HG03025 (cell line): ENCODE measurements around the gene PLK4.
"Not testable (repeated sequence)": the region's sequence is repeated elsewhere in the genome, so short reads cannot be mapped to it uniquely, and the experiment has no call there.

Source experiments
- ATAC-seq: cut with Tn5 transposase; IDR thresholded peaks from one replicate; pipeline ENCODE4 v1.9.1; 2021; ENCODE audit warnings: mild to moderate bottlenecking, moderate library complexity; ENCODE audit not compliant: unreplicated experiment, low FRiP score

The PLK4 gene

DNA sequence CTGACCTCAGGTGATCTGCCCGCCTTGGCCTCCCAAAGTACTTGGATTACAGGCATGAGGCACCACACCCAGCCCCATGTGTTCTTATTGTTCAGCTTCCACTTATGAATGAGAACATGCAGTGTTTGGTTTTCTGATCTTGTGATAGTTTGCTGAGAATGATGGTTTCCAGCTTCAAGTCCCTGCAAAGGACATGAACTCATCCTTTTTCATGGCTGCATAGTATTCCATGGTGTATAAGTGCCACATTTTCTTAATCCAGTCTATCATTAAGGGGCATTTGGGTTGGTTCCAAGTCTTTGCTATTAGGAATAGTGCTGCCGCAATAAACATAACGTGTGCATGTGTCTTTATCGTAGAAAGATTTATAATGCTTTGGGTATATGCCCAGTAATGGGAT lies 19.0 kb downstream of the PLK4 start:
- ATAC-seq = not testable (repeated sequence)

- no peak for ATAC-seq
These were observed 24.3 kb downstream of the PLK4 start for GRCh38 chr4:127905029-127905428.

- no peak for ATAC-seq
These were observed 35.8 kb downstream of the PLK4 start for GRCh38 chr4:127916512-127916911.

DNA sequence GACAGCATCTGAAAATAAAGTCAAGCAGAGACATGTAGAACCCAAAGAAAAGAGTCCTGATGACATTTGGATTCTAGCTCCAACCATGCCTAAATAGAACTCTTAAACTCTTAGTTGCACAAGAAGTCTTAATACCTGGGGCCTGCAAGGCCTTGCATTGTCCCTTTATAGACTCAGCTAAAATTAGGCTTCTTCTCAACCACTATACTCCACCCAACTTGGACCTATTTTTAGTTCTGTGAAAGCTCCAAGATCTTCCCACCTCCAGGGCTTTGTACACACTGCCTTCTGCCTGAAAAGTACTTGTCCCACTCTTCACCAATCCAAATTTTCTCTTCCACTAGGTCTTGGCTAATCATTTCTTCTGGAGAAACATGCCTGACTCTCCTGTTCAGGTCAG lies 36.5 kb downstream of the PLK4 start:
- ATAC-seq = no peak

GRCh38 chr4:127920521-127920920 lies 39.8 kb downstream of the PLK4 start:
- ATAC-seq = no peak

DNA sequence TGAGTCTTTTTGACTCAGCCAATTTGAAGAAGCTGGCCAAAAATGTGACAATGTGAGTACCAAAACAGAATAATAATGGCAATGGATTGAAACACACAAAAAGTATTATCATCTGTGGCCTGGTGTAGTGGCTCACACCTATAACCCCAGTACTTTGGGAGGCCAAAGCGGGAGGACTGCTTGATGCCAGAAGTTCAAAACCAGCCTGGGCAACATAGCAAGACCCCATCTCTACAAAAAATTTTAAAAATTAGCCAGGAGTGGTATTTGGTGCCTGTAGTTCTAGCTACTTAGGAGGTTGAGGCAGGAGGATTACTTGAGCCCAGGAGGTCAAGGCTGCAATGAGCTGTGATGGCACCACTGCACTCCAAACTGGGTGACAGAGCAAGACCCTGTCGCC lies 41.5 kb downstream of the PLK4 start:
- ATAC-seq = no peak

- ATAC-seq = not testable (repeated sequence)
These were observed 45.0 kb downstream of the PLK4 start for GRCh38 chr4:127925720-127926119.

DNA sequence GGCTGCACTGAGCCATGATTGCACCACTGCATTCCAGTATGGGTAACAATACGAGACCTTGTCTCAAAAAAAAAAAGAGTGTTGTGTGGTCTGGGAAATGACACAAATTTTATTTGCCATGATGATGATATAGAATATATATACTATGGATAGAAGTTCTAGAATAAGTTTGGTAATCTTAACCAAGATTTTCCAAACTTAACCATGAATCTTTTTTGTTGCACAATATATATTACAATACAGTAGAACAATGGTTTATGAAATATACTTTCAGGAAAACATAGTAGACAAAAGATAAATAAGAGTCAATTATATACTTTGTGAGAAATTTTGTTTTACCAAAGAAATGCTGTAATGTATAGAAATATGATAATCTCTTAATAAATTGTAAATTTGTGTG lies 49.5 kb downstream of the PLK4 start:
- no peak for ATAC-seq

DNA sequence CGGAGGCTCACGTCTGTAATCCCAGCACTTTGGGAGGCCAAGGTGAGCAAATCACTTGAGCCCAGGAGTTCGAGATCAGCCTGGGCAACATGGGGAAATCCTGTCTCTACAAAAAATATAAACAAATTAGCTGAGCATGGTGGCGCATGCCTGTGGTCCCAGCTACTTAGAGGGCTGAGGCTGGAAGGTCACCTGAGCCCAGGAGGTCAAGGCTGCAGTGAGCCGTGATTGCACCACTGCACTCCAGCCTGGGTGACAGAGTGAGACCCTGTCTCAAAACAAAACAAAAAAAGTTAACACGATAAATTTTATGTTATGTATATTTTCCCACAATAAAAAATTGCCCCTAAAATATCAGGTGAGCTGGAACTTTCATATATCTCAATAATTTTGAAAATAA lies 51.1 kb downstream of the PLK4 start:
- ATAC-seq = not testable (repeated sequence)

- no peak for ATAC-seq
These were observed 56.3 kb downstream of the PLK4 start for GRCh38 chr4:127936974-127937373.
